Measurements from ENCODE around the gene GDF10.

GDF10 gene

GRCh38 chr10:47315421-47315820, 15.4 kb downstream of the GDF10 start:
- H3K4ac ChIP-seq (ENCODE audit: low read depth, low read length): no peak overlapping the region
- WGBS (ENCODE audit: extremely low coverage, insufficient coverage, insufficient read length): no CpG with 5 or more reads among the region's 2 CpGs
- H3K27me3 ChIP-seq (ENCODE audit: insufficient read depth, low read length): no peaks in the 10 kb centered on the region
- H3K23ac ChIP-seq (ENCODE audit: low read length): no peak overlapping the region
- H3K27ac ChIP-seq (ENCODE audit: low read depth, low read length): no peak overlapping the region
- no peak for DNase-seq
- H2BK120ac ChIP-seq (ENCODE audit: insufficient read depth, low read length, poor library complexity): no peak overlapping the region
- no peak overlapping the region for H2BK12ac ChIP-seq (ENCODE audit: low read length)
- no peaks in the 10 kb centered on the region for H3K79me2 ChIP-seq (ENCODE audit: control insufficient read depth, insufficient read depth, low read length, poor library complexity)
- no peak overlapping the region for H3K4me3 ChIP-seq (ENCODE audit: low read depth, low read length)
- no peak overlapping the region for H3K18ac ChIP-seq (ENCODE audit: low read length)
- no peaks in the 10 kb centered on the region for H3K79me1 ChIP-seq (ENCODE audit: low read length)
- H4K8ac ChIP-seq (ENCODE audit: low read depth, low read length): no peak overlapping the region
- H4K12ac ChIP-seq (ENCODE audit: low read depth, low read length): no peak overlapping the region
- H3K9ac ChIP-seq (ENCODE audit: low read length): no peak overlapping the region
- H2BK5ac ChIP-seq (ENCODE audit: low read depth, low read length, poor library complexity): no peak overlapping the region
- no peak overlapping the region for H2AFZ ChIP-seq (ENCODE audit: insufficient read depth, low read length, poor library complexity)
- no peak overlapping the region for H3K4me2 ChIP-seq (ENCODE audit: low read length)
- H3K14ac ChIP-seq (ENCODE audit: low read length): no peak overlapping the region
- H3K36me3 ChIP-seq (ENCODE audit: control insufficient read depth in 1 of 2, insufficient read depth in 2 of 2, low read length in 2 of 2): no peaks in the 10 kb centered on the region
- no peaks in the 10 kb centered on the region for H3K4me1 ChIP-seq (ENCODE audit: control insufficient read depth in 1 of 2, insufficient read depth in 2 of 2, low read length in 2 of 2)
- H4K91ac ChIP-seq (ENCODE audit: low read depth, low read length): no peak overlapping the region
- no peak overlapping the region for H2AK5ac ChIP-seq (ENCODE audit: low read length)
- H3K9me3 ChIP-seq (ENCODE audit: insufficient read depth, low read depth, low read length): no peaks in the 10 kb centered on the region

- Histone ChIP-seq H2BK5ac (ENCODE audit: low read depth, low read length, poor library complexity) (no peak overlapping the region), H3K4ac (ENCODE audit: low read depth, low read length) (no peak overlapping the region), H3K36me3 (ENCODE audit: control insufficient read depth in 1 of 2, insufficient read depth in 2 of 2, low read length in 2 of 2) (no peaks in the 10 kb centered on the region), H2AK5ac (ENCODE audit: low read length) (no peak overlapping the region), H4K91ac (ENCODE audit: low read depth, low read length) (no peak overlapping the region), H3K23ac (ENCODE audit: low read length) (no peak overlapping the region), H3K9me3 (ENCODE audit: insufficient read depth, low read depth, low read length) (no peaks in the 10 kb centered on the region), H3K27ac (ENCODE audit: low read depth, low read length) (no peak overlapping the region), H3K27me3 (ENCODE audit: insufficient read depth, low read length) (no peaks in the 10 kb centered on the region), H3K9ac (ENCODE audit: low read length) (no peak overlapping the region), H3K4me3 (ENCODE audit: low read depth, low read length) (no peak overlapping the region), H3K79me1 (ENCODE audit: low read length) (no peaks in the 10 kb centered on the region), H2BK120ac (ENCODE audit: insufficient read depth, low read length, poor library complexity) (no peak overlapping the region), H4K8ac (ENCODE audit: low read depth, low read length) (no peak overlapping the region), H3K4me2 (ENCODE audit: low read length) (no peak overlapping the region), H2AFZ (ENCODE audit: insufficient read depth, low read length, poor library complexity) (no peak overlapping the region), H3K18ac (ENCODE audit: low read length) (no peak overlapping the region), H3K14ac (ENCODE audit: low read length) (no peak overlapping the region), H3K79me2 (ENCODE audit: control insufficient read depth, insufficient read depth, low read length, poor library complexity) (no peaks in the 10 kb centered on the region), H2BK12ac (ENCODE audit: low read length) (no peak overlapping the region), H3K4me1 (ENCODE audit: control insufficient read depth in 1 of 2, insufficient read depth in 2 of 2, low read length in 2 of 2) (no peaks in the 10 kb centered on the region), H4K12ac (ENCODE audit: low read depth, low read length) (no peak overlapping the region)
- WGBS (ENCODE audit: extremely low coverage, insufficient coverage, insufficient read length): no CpG with 5 or more reads among the region's 5 CpGs
- no peak for DNase-seq
Observed at GRCh38 chr10:47316131-47316530, 16.1 kb downstream of the GDF10 start.

GRCh38 chr10:47317251-47317650, 17.3 kb downstream of the GDF10 start:
- Histone ChIP-seq H3K4me3 (ENCODE audit: low read depth, low read length) (no peak overlapping the region), H3K79me2 (ENCODE audit: control insufficient read depth, insufficient read depth, low read length, poor library complexity) (no peaks in the 10 kb centered on the region), H3K9me3 (ENCODE audit: insufficient read depth, low read depth, low read length) (no peaks in the 10 kb centered on the region), H3K27ac (ENCODE audit: low read depth, low read length) (no peak overlapping the region), H3K27me3 (ENCODE audit: insufficient read depth, low read length) (no peaks in the 10 kb centered on the region), H2BK120ac (ENCODE audit: insufficient read depth, low read length, poor library complexity) (no peak overlapping the region), H3K4me2 (ENCODE audit: low read length) (no peak overlapping the region), H3K4ac (ENCODE audit: low read depth, low read length) (no peak overlapping the region), H4K91ac (ENCODE audit: low read depth, low read length) (no peak overlapping the region), H3K36me3 (ENCODE audit: control insufficient read depth in 1 of 2, insufficient read depth in 2 of 2, low read length in 2 of 2) (no peaks in the 10 kb centered on the region), H3K9ac (ENCODE audit: low read length) (no peak overlapping the region), H4K12ac (ENCODE audit: low read depth, low read length) (no peak overlapping the region), H3K18ac (ENCODE audit: low read length) (no peak overlapping the region), H3K79me1 (ENCODE audit: low read length) (no peaks in the 10 kb centered on the region), H2AK5ac (ENCODE audit: low read length) (no peak overlapping the region), H3K4me1 (ENCODE audit: control insufficient read depth in 1 of 2, insufficient read depth in 2 of 2, low read length in 2 of 2) (no peaks in the 10 kb centered on the region), H3K14ac (ENCODE audit: low read length) (no peak overlapping the region), H3K23ac (ENCODE audit: low read length) (no peak overlapping the region), H2BK5ac (ENCODE audit: low read depth, low read length, poor library complexity) (no peak overlapping the region), H2BK12ac (ENCODE audit: low read length) (no peak overlapping the region), H4K8ac (ENCODE audit: low read depth, low read length) (no peak overlapping the region), H2AFZ (ENCODE audit: insufficient read depth, low read length, poor library complexity) (no peak overlapping the region)
- DNase-seq: no peak
- no CpG with 5 or more reads among the region's 4 CpGs for WGBS (ENCODE audit: extremely low coverage, insufficient coverage, insufficient read length)

GRCh38 chr10:47318706-47319105, 18.7 kb downstream of the GDF10 start:
- Histone ChIP-seq H4K8ac (ENCODE audit: low read depth, low read length) (no peak overlapping the region), H3K4ac (ENCODE audit: low read depth, low read length) (no peak overlapping the region), H2AFZ (ENCODE audit: insufficient read depth, low read length, poor library complexity) (no peak overlapping the region), H3K9ac (ENCODE audit: low read length) (no peak overlapping the region), H2AK5ac (ENCODE audit: low read length) (no peak overlapping the region), H2BK12ac (ENCODE audit: low read length) (no peak overlapping the region), H3K4me1 (ENCODE audit: control insufficient read depth in 1 of 2, insufficient read depth in 2 of 2, low read length in 2 of 2) (no peaks in the 10 kb centered on the region), H2BK5ac (ENCODE audit: low read depth, low read length, poor library complexity) (no peak overlapping the region), H3K36me3 (ENCODE audit: control insufficient read depth in 1 of 2, insufficient read depth in 2 of 2, low read length in 2 of 2) (no peaks in the 10 kb centered on the region), H3K27me3 (ENCODE audit: insufficient read depth, low read length) (no peaks in the 10 kb centered on the region), H4K91ac (ENCODE audit: low read depth, low read length) (no peak overlapping the region), H3K4me3 (ENCODE audit: low read depth, low read length) (no peak overlapping the region), H3K4me2 (ENCODE audit: low read length) (no peak overlapping the region), H3K14ac (ENCODE audit: low read length) (no peak overlapping the region), H2BK120ac (ENCODE audit: insufficient read depth, low read length, poor library complexity) (no peak overlapping the region), H3K9me3 (ENCODE audit: insufficient read depth, low read depth, low read length) (no peaks in the 10 kb centered on the region), H3K27ac (ENCODE audit: low read depth, low read length) (no peak overlapping the region), H3K79me2 (ENCODE audit: control insufficient read depth, insufficient read depth, low read length, poor library complexity) (no peaks in the 10 kb centered on the region), H4K12ac (ENCODE audit: low read depth, low read length) (no peak overlapping the region), H3K18ac (ENCODE audit: low read length) (no peak overlapping the region), H3K23ac (ENCODE audit: low read length) (no peak overlapping the region), H3K79me1 (ENCODE audit: low read length) (no peaks in the 10 kb centered on the region)
- no peak for DNase-seq
- WGBS (ENCODE audit: extremely low coverage, insufficient coverage, insufficient read length): no CpG with 5 or more reads among the region's 9 CpGs

Measured in trophoblast cell (in vitro differentiated cells and primary cell).